ENCODE data around the gene POLDIP2. TPM values are rescaled to one million over a fixed set of nuclear protein-coding genes. Genes with fewer than 3 reads are reported as not detected.
A peak's percentile ranks its signal among the peaks of the same experiment; 100 is the strongest.

Gene POLDIP2
- total and polyA plus RNA-seq, 2 of the 13 experiments (the other 11 are each of a cell fraction or from before 2014, with no cell fraction given) = 85.9 to 114 TPM

GRCh38 chr17:28335201-28335958 is 21.9 kb downstream of the POLDIP2 start, which contains the start of the genes IFT20 and TNFAIP1 (continued):
- TF ChIP-seq NR2C2 (CRISPR knock-in tag; IDR thresholded peaks at IDR 0.05; ENCODE audit: borderline replicate concordance) (peak; percentile 100), MED8 (CRISPR knock-in tag; IDR thresholded peaks at IDR 0.05; ENCODE audit: insufficient replicate concordance) (no peak), AKAP8 (CRISPR knock-in tag; IDR thresholded peaks at IDR 0.05) (no peak; the same call in 1 of the 2 replicates), ZMYM2 (CRISPR knock-in tag; IDR thresholded peaks at IDR 0.05) (no peak), ZNF878 (CRISPR knock-in tag; IDR thresholded peaks at IDR 0.05) (no peak), MAFK (conservative IDR thresholded peaks at IDR 0.05 in 1 of 2, IDR thresholded peaks at IDR 0.05 in 1 of 2; ENCODE audit: low read length in 2 of 2) (no peak), SMC3 (IDR thresholded peaks at IDR 0.05; ENCODE audit: low read length) (no peak), CREB1 (IDR thresholded peaks at IDR 0.05) (peak; percentile 100), CREB1 (CRISPR knock-in tag; IDR thresholded peaks at IDR 0.05) (peak; percentile 99), FOXK2 (IDR thresholded peaks at IDR 0.05) (peak; percentile 96), TEAD3 (CRISPR knock-in tag; optimal IDR thresholded peaks at IDR 0.05; ENCODE audit: borderline replicate concordance) (peak; percentile 90), ESRRA (CRISPR knock-in tag; IDR thresholded peaks at IDR 0.05; ENCODE audit: low read depth) (no peak), NR1H2 (CRISPR knock-in tag; IDR thresholded peaks at IDR 0.05; ENCODE audit: borderline replicate concordance, low read depth) (no peak), U2AF1 (optimal IDR thresholded peaks at IDR 0.05; ENCODE audit: low read depth, low read length) (no peak), SP2 (CRISPR knock-in tag; IDR thresholded peaks at IDR 0.05) (peak; percentile 70), ZNF841 (CRISPR knock-in tag; IDR thresholded peaks at IDR 0.05; ENCODE audit: borderline replicate concordance) (no peak), KAT7 (CRISPR knock-in tag; IDR thresholded peaks at IDR 0.05; ENCODE audit: borderline replicate concordance) (peak; percentile 68; the same call in 1 of the 2 replicates), ZNF784 (CRISPR knock-in tag; IDR thresholded peaks at IDR 0.05; ENCODE audit: borderline replicate concordance) (no peak), ARID5B (CRISPR knock-in tag; IDR thresholded peaks at IDR 0.05) (peak; percentile 51), EED (CRISPR knock-in tag; IDR thresholded peaks at IDR 0.05) (no peak; the same call in 1 of the 2 replicates), KMT2A (CRISPR knock-in tag; IDR thresholded peaks at IDR 0.05) (peak; percentile 93), AGO1 (IDR thresholded peaks at IDR 0.05; ENCODE audit: low read depth, low read length, poor library complexity, severe bottlenecking) (peak; percentile 79), SRSF4 (IDR thresholded peaks at IDR 0.05; ENCODE audit: low read depth, low read length, poor library complexity, severe bottlenecking) (no peak), ZNF382 (CRISPR knock-in tag; IDR thresholded peaks at IDR 0.05; ENCODE audit: borderline replicate concordance) (no peak), MNT (IDR thresholded peaks at IDR 0.05) (peak; percentile 21; the same call in 1 of the 2 replicates)
